ENCODE results near the gene OSBP2.
"Not testable (repeated sequence)": the region's sequence is repeated elsewhere in the genome, so short reads cannot be mapped to it uniquely, and the experiment has no call there.

OSBP2 gene

GRCh38 chr22:30679895-30680690 lies 14.6 kb upstream of the OSBP2 start:
- not testable (repeated sequence) for DNase-seq

- no peak for DNase-seq
Measured at GRCh38 chr22:30680991-30681770, 13.5 kb upstream of the OSBP2 start.

DNA sequence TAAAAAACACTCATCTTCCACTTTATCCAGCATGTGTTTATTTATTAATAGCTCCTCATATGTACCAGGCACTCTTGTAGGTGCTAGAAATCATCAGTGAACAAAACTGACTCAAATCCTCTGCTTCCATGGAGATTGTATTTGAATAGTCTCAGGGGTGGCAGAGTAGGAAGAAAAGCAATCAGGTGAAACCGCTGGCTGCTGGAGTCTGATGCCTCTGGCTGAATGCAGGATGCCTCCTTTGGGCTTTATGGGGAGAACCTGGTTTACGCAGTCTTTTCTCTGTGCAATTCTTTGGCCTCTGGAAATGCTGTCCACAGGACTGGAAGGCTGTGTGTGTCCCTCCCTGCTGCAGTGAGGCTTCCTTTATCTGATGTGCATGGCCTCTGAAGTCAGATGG lies 12.8 kb upstream of the OSBP2 start:
- DNase-seq = no peak

- no peak for DNase-seq
Measured at GRCh38 chr22:30685178-30685577, 9.5 kb upstream of the OSBP2 start.

DNA sequence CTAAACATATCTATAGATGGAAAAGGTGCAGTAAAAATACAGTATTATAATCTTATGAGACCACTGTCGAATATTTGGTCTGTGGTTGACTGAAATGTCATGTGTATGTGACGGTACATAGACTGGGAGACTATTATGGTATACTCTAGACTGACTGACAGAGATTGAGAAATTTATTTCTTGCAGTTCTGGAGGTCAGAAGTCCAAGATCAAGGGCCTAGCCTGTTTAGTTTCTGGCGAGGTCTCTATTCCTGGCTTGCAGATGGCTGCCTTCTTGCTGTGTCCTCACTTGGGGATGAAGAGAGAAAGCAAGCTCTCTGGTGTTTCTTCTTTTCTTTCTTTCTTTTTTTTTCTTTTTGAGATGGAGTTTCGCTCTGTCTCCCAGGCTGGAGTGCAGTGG lies 7.3 kb upstream of the OSBP2 start:
- DNase-seq = no peak

- no peak for DNase-seq
Measured at GRCh38 chr22:30689622-30690021, 5.1 kb upstream of the OSBP2 start.

DNA sequence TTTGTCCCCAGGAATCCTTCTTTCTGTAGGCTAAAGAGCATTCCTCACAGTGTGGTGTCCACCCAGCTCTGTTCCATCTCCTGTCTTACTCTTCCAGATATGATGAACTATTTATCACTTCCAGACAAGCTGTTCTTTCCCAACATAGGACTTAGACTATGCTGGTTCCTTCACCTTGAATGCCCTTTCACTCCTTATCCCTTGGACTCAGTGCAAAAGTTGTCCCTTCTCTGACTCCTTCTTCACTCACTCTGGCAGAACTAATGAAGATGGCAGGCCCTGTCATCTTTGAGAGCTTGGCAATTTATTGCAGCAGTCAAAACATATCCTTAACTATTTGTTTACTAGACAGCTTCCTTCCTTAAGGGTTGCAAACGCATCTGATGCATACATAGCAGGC lies 3.5 kb upstream of the OSBP2 start:
- DNase-seq = no peak

DNA sequence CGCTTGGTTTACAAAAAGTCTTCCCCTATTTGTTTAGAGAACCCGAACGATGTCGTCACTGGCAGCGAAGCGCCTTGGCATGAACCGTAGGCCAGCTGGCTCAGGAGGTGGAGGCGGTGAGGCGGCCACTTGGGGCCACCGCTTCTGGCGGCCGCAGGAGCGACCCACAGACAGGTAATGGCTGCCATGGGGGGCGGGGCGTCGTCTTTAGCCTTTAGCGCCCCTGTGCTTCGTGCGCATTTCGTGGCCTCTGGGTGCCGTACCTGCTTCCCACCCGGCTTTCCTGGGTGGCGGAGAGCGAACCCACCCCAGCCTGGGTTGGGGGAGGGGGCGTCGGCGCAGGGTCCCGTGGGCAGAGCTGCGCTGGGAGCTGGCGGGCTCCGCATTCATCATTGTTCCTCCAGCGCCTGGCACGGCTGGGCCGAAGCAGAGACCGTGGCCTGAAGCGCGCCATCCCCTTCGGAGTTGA lies 469 bp upstream of the OSBP2 start:
- peak; percentile 32 for DNase-seq

GRCh38 chr22:30695351-30695851 lies 727 bp downstream of the OSBP2 start:
- no peak for DNase-seq

DNA sequence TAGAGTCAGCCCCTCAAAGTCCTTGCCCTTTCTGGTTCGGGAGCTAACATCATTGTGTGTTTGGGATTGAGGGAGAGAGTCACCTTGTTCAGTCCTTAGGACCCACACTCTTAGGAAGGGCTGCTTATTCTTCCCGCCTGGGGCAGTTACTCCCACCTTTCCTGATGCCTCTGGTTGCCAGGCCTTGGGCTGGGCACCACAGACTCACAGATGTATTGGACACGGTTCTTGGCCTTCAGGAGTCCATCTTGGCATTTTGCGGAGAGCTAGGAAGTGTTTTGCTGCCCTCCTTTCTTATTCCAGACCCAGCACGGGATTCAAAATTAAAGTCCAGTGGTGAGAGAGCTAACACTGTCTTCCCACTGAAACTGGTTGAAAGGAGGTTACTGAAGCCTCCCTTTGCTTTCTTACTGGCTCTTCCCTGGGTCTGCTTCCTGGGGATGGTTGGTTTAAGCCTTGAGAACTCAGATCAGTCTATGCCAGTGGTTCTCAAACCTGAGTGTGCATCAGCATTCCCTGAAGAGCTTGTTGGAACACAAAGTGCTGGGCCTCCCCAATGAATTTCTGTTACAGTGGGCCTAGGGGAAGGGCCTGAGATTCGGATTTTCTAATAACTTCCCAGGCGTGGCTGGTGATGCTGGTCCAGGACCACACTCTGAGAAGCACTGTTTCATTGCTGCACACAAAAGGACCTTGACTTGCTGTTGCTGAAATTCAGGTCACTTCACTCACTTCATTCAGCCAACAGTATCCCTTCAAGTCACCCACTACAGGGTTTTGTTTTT lies 1.4 kb downstream of the OSBP2 start:
- DNase-seq = no peak

- DNase-seq = no peak
Measured at GRCh38 chr22:30697975-30698374, 3.3 kb downstream of the OSBP2 start.

GRCh38 chr22:30701872-30702271 lies 7.2 kb downstream of the OSBP2 start:
- DNase-seq = no peak

DNA sequence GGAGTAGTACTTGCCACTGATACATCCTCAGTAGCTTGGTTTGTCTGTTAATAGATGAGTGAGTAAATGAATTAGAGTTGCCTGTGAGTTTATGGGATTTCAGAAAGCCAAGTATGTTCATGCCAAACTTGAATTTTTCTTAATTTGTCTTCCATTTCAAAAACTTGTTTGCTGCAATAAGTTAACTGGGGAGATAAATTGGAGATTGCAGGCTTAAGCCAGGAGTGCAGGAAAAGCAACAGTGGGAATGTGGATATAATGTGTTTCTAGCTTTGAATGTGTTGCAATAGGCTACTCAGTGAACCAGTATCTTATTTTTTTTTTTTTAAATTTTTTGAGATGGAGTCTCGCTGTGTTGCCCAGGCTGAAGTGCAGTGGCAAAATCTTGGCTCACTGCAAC lies 8.2 kb downstream of the OSBP2 start:
- DNase-seq = no peak

DNA sequence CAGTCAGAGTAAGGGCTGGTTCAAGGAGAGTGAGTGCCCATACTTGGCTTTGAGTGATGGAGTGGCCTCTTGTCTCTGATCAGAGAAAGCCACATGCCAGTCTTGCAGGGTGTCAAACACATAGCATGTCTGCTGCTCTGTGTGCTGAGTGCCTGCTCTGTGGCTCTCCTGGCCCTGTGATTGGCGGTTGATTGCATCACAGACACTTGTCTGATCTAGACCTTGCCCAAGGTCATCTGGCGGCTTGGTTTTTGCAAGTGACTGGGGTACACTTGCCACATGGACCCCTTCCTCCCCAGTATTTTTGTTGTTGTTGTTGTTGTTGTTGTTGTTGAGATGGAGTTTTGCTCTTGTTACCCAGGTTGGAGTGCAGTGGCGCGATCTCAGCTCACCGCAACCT lies 10.3 kb downstream of the OSBP2 start:
- no peak for DNase-seq

DNA sequence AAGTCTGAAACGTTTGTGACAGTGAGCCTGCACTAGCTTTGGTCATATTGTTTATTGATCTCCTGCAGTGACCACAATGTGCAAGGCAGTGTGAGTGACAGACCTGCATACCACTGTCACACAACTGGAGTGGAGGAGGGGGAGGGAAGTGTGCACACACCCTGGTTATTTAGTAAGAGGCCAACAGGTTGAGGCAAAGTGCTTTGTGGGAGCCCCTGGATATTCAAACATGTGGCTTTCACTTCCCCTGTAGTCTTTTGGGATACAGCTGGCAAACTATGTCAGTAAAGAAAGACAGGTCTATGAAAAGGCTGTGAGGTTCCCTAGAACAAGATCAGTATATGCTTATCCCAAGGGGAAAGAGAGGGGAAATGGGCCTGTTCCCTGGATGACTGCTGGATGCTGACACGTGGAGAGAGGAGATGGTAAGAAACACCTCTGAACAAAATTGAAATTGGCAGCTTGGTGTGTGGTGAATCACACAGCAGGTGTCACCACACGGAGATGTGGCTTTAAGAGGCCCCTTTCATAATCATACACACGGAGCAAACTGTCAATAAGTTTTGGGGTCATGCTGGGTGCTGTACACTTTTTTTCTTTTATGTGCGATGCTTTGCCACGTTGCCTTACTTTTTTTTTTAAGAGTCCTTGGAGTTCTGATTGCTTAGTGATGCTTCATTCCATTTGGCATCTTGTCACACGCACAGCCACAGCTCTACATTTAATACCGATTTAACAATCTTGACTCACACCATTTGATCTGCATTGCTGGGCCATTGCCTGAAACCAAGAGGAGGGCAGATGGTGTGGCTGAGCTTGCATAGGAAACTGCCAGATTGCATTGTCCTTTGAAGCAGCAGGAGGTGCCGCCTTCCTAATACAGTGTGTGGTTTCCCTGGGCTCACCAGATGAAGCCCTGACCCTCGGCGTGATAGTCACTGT lies 11.3 kb downstream of the OSBP2 start:
- DNase-seq = no peak

GRCh38 chr22:30709980-30710379 lies 15.3 kb downstream of the OSBP2 start:
- not testable (repeated sequence) for DNase-seq

GRCh38 chr22:30712094-30712493 lies 17.4 kb downstream of the OSBP2 start:
- no peak for DNase-seq

- DNase-seq = no peak
Measured at GRCh38 chr22:30714062-30714461, 19.4 kb downstream of the OSBP2 start.

DNA sequence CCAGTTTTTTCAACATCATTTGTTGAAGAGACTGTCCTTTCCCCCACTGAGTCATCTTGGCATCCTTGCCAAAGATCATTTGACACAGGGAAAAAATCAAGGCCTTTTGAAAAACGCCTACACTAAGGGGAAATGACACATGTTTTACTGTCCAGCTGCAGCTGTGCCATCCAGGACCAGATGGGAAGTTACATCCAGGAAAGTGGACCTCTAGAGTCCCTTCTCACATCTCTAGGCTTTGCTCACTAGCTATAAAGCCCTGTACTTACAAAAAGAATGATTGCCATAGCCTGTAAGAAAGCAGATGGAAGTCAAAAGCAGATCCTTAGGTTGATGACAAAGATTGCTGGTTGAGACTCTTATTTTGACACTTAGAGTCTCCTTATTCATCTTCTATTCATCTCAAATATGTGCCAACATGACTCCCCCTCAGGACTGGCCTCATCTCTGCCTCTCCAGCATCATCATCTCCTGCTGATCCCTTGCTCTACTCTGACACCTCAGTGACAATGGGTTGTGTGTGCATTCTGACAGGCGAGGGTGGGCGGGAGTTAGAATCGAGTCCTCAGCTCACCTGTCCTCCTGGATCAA lies 22.8 kb downstream of the OSBP2 start:
- no peak for DNase-seq

DNA sequence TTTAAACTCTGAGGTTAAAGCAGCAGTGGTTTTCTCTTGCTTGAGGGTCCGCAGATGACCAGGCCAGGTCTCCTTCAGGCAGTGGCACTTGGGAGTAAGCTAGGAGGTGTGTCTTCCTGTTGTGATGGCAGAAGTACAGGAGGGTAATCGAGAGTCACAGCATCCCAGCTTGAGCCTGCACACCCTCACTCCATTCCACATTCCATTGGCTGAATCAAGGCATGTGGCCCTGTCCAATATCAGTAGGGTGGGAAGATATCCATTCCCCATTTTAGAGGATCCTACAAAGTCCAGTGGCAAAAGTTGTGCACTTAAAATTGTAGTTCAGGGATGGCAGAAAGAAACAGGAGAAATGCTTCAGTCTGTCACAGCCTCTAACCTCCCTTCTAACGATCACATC lies 23.3 kb downstream of the OSBP2 start:
- no peak for DNase-seq

DNA sequence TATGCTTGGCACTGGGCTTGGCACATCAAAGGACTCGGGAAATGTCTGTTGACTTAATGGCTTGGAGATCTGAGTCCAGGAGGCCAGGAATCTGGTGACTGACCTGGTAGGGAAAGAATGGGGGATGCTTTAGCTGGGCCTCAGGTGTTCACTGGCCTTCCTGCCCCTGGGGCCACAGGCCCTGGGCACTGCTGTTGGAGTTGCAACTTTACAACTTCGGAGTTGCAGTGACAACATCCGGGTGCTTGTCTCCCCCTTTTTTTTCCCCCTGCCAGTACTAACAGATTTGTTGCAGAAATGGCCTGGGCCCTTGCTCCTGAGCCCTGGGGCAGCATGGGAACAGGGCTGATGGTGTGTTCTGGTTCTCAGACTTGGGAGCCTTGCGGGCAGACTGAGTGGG lies 23.8 kb downstream of the OSBP2 start:
- no peak for DNase-seq

DNA sequence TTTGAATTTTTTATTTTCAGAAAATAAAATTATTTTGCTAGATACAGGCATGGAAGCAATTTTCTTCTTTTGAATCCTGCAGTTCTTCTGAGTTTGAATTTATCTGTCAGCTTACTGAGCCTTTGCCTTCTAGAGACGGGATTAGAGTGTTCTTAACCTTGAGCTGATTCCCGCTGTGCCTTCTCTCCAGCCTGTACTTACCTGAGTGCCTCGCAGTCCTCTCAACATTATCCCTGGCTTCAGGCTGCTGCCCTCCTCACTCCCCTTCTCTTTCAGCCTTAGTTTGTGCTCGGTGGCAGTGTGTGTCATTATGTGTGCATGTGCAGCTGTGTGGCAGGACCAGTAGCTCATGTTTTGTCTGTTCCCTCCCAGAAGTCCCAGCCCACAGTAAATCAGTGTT lies 24.3 kb downstream of the OSBP2 start:
- no peak for DNase-seq
